ENCODE results near the gene SNX9. TPM values are rescaled to one million over a fixed set of nuclear protein-coding genes. Genes with fewer than 3 reads are reported as not detected.

SNX9 gene
- total RNA-seq, 1 experiment from 2014 or later: 27.4 TPM

DNA sequence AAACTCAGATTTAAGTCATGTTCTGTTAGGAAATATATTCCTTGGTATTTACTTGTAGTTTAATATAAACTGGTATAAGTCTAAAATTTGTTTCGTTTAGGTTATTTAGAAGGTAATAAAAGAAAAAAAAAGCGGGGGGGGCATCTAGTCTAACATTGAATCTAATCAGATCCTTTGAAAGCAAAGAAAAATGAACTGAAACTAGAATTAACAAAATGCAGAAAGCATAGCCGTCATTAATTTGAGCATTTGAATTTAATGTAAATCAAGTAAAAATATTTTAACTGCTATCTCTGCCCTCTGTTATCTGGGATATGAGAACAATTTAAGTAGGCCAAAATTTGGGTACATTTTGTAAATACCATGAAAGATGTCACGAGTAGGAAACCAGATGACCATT, 54.1 kb downstream of the SNX9 start:
- H3K27me3 Mint-ChIP-seq (ENCODE audit: insufficient read depth, unreplicated experiment): no peaks in the 10 kb centered on the region
- ChIA-PET CTCF (no interaction called here), POLR2A (no interaction called here)
- no peaks in the 10 kb centered on the region for H3K4me1 ChIP-seq
- no peaks in the 10 kb centered on the region for H3K4me1 Mint-ChIP-seq (ENCODE audit: low read depth, unreplicated experiment)
- BruUV-seq (replicated peaks): no TSS peak
- no peak overlapping the region for H3K27ac Mint-ChIP-seq (ENCODE audit: unreplicated experiment)
- DNase-seq: no peak
- no peaks in the 10 kb centered on the region for H3K9me3 ChIP-seq
- peaks cover 40% of the 10 kb centered on the region for H3K36me3 Mint-ChIP-seq (ENCODE audit: insufficient read depth, unreplicated experiment)
- peaks cover 2% of the 10 kb centered on the region; the same call in 1 of the 2 replicates for H3K36me3 ChIP-seq (ENCODE audit: control insufficient read depth, insufficient read depth, low read length)
- no peak for TF ChIP-seq CTCF (IDR thresholded peaks at IDR 0.05; ENCODE audit: insufficient read depth in 1 of 2, low read depth in 1 of 2, low read length in 1 of 2, severe bottlenecking in 1 of 2, unreplicated experiment in 1 of 2)
- H3K9me3 Mint-ChIP-seq (ENCODE audit: unreplicated experiment): no peaks in the 10 kb centered on the region
- H3K4me3 ChIP-seq (ENCODE audit: low read depth, low read length): no peak overlapping the region
- no peak overlapping the region for H3K4me3 Mint-ChIP-seq (ENCODE audit: unreplicated experiment)
- no peaks in the 10 kb centered on the region for H3K27me3 ChIP-seq (replicated peaks; ENCODE audit: control insufficient read depth, insufficient read depth, low read length)
- intact Hi-C loops (cut with micrococcal nuclease; ENCODE audit: unreplicated experiment): no loop called here

DNA sequence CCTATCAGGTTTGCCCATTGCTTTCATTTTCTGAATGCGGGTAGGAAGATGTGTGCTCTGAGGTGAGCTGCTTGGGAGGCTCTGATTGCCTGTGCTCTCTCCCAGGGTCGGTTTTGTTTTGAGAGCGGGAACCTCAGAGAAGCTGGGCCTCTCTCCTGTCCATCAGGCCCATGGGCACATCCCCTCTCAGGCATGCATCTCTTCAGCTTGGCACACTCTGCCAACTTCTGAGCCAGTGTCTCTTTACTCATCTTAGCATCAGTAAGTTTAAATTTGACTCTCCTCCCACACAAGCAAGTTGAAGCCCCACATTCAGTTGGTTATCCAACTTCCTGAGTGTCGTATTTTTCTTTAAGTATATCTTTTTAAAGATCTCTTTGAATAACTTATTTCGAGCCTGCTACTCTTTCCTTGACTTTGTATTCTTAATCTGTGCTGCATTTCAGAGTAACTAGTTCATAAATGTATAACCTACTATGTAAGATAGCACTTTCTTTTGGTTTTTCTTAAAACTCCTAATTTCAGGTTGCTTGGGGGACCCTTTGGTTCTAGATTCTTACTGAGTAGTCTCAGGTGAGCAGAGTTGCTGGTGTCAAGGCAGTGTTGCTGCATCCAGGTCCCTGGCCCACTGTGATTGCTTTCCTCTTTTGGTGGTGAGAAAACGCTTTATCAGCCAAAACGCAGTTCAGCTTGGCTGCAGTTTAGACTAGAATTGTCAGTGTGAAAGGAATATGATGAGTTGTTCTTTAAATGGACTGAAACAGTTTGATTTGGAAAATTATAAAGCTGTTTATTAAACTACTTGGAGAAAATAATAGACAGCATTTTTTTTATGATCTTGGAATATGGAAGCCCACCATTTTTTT, 54.8 kb downstream of the SNX9 start:
- no peak for TF ChIP-seq CTCF (IDR thresholded peaks at IDR 0.05; ENCODE audit: insufficient read depth in 1 of 2, low read depth in 1 of 2, low read length in 1 of 2, severe bottlenecking in 1 of 2, unreplicated experiment in 1 of 2)
- H3K4me1 ChIP-seq: no peaks in the 10 kb centered on the region
- H3K9me3 ChIP-seq: no peaks in the 10 kb centered on the region
- POLR2A ChIA-PET: no interaction called here
- Mint-ChIP-seq H3K4me3 (ENCODE audit: unreplicated experiment) (no peak overlapping the region), H3K27me3 (ENCODE audit: insufficient read depth, unreplicated experiment) (no peaks in the 10 kb centered on the region), H3K36me3 (ENCODE audit: insufficient read depth, unreplicated experiment) (peaks cover 46% of the 10 kb centered on the region), H3K4me1 (ENCODE audit: low read depth, unreplicated experiment) (no peaks in the 10 kb centered on the region), H3K9me3 (ENCODE audit: unreplicated experiment) (no peaks in the 10 kb centered on the region), H3K27ac (ENCODE audit: unreplicated experiment) (no peak overlapping the region)
- H3K27me3 ChIP-seq (replicated peaks; ENCODE audit: control insufficient read depth, insufficient read depth, low read length): no peaks in the 10 kb centered on the region
- no TSS peak for BruUV-seq (replicated peaks)
- CTCF ChIA-PET: no interaction called here
- H3K4me3 ChIP-seq (ENCODE audit: low read depth, low read length): no peak overlapping the region
- H3K36me3 ChIP-seq (ENCODE audit: control insufficient read depth, insufficient read depth, low read length): peaks cover 2% of the 10 kb centered on the region; the same call in 1 of the 2 replicates
- intact Hi-C loops (cut with micrococcal nuclease; ENCODE audit: unreplicated experiment): no loop called here
- DNase-seq: no peak

DNA sequence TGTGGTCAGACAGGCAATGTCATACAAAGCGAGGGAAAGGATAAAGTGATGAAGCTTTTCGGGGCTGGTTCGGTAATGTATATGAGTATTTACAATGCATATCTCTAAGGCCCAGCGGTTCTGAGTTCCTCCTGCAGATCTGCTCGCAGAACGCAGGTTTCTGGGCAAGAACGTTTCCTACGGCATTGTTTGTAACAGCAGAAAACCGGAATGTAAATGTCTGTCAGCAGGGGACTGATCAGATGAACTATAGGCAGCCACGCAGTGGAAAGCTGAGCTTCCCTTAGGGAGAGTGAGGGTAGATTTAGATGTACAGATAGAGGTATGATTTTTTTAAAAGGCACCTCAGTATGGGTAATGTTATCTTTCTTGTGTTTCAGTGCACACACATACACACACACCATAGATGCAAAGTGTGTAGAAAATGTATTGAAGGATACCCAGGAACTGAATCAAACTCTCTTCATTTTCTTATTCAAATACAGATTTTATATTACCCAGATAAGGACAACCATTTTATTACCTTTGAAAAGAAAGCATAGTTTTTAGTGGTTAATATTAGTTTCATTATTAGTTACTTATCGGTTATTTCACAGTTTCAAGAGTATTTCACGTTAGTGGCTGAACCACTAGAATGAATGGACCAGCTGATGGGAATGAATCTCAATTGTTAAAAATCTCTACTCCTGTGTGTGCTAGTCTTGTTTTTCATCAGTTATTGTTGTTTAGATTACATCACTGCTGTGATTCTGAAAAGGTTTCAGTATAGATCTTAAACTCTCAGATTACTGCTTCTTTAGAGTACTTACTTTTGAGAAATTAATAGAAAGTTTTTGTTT, 56.2 kb downstream of the SNX9 start:
- intact Hi-C loops (cut with micrococcal nuclease; ENCODE audit: unreplicated experiment): no loop called here
- Mint-ChIP-seq H3K4me3 (ENCODE audit: unreplicated experiment) (no peak overlapping the region), H3K36me3 (ENCODE audit: insufficient read depth, unreplicated experiment) (peaks cover 42% of the 10 kb centered on the region), H3K9me3 (ENCODE audit: unreplicated experiment) (no peaks in the 10 kb centered on the region), H3K27ac (ENCODE audit: unreplicated experiment) (no peak overlapping the region), H3K27me3 (ENCODE audit: insufficient read depth, unreplicated experiment) (no peaks in the 10 kb centered on the region), H3K4me1 (ENCODE audit: low read depth, unreplicated experiment) (no peaks in the 10 kb centered on the region)
- no peak overlapping the region for H3K4me3 ChIP-seq (ENCODE audit: low read depth, low read length)
- DNase-seq: no peak
- POLR2A ChIA-PET: no interaction called here
- H3K36me3 ChIP-seq (ENCODE audit: control insufficient read depth, insufficient read depth, low read length): peaks cover 2% of the 10 kb centered on the region; the same call in 1 of the 2 replicates
- BruUV-seq (replicated peaks): no TSS peak
- TF ChIP-seq CTCF (IDR thresholded peaks at IDR 0.05; ENCODE audit: insufficient read depth in 1 of 2, low read depth in 1 of 2, low read length in 1 of 2, severe bottlenecking in 1 of 2, unreplicated experiment in 1 of 2): no peak
- H3K4me1 ChIP-seq: no peaks in the 10 kb centered on the region
- H3K27me3 ChIP-seq (replicated peaks; ENCODE audit: control insufficient read depth, insufficient read depth, low read length): no peaks in the 10 kb centered on the region
- no peaks in the 10 kb centered on the region for H3K9me3 ChIP-seq
- CTCF ChIA-PET: no interaction called here

All from Caco-2 (cell line).